ENCODE measurements around the gene NPR2.

Gene NPR2

GRCh38 chr9:35766997-35767396, 24.4 kb upstream of the NPR2 start:
- no peak for DNase-seq

- DNase-seq = no peak
These were observed 23.9 kb upstream of the NPR2 start for GRCh38 chr9:35767458-35767857.

GRCh38 chr9:35769763-35770162, 21.6 kb upstream of the NPR2 start:
- DNase-seq = no peak

GRCh38 chr9:35771075-35771433, 20.3 kb upstream of the NPR2 start:
- no peak for DNase-seq

GRCh38 chr9:35771534-35771933, 19.9 kb upstream of the NPR2 start:
- no peak for DNase-seq

- DNase-seq = no peak
These were observed 19.4 kb upstream of the NPR2 start for GRCh38 chr9:35771943-35772342.

- no peak for DNase-seq
These were observed 16.3 kb upstream of the NPR2 start for GRCh38 chr9:35774907-35775635.

GRCh38 chr9:35776018-35776417, 15.4 kb upstream of the NPR2 start:
- DNase-seq = no peak

GRCh38 chr9:35778496-35778895, 12.9 kb upstream of the NPR2 start:
- DNase-seq = no peak

GRCh38 chr9:35781066-35781465, 10.3 kb upstream of the NPR2 start:
- DNase-seq = no peak

- no peak for DNase-seq
These were observed 8.0 kb upstream of the NPR2 start for GRCh38 chr9:35783418-35783817.

GRCh38 chr9:35789541-35789940, 1.9 kb upstream of the NPR2 start:
- DNase-seq = no peak

- no peak for DNase-seq
These were observed 1.4 kb upstream of the NPR2 start for GRCh38 chr9:35790025-35790384.

GRCh38 chr9:35790385-35791296, 750 bp upstream of the NPR2 start:
- DNase-seq = peak; percentile 49

- DNase-seq = no peak
These were observed 828 bp downstream of the NPR2 start for GRCh38 chr9:35792024-35792813.

- no peak for DNase-seq
These were observed 1.4 kb downstream of the NPR2 start for GRCh38 chr9:35792826-35793225.

- no peak for DNase-seq
These were observed 2.1 kb downstream of the NPR2 start for GRCh38 chr9:35793461-35793860.

GRCh38 chr9:35795695-35796094, 4.3 kb downstream of the NPR2 start:
- DNase-seq = no peak

GRCh38 chr9:35797311-35798109, 6.1 kb downstream of the NPR2 start:
- no peak for DNase-seq

- peak; percentile 34 to 56 for DNase-seq
These were observed 7.4 kb downstream of the NPR2 start for GRCh38 chr9:35798658-35799374.

GRCh38 chr9:35800530-35800929, 9.1 kb downstream of the NPR2 start:
- no peak for DNase-seq
